HG03060 (cell line): Measurements from ENCODE around the gene CXCL17.
"Not testable (repeated sequence)": the region's sequence is repeated elsewhere in the genome, so short reads cannot be mapped to it uniquely, and the experiment has no call there.

ENCODE experiments used
- ATAC-seq: cut with Tn5 transposase; IDR thresholded peaks from one replicate; pipeline ENCODE4 v1.9.1; 2021; ENCODE audit warnings: low read depth, moderate number of reproducible peaks; ENCODE audit not compliant: unreplicated experiment

The CXCL17 gene

DNA sequence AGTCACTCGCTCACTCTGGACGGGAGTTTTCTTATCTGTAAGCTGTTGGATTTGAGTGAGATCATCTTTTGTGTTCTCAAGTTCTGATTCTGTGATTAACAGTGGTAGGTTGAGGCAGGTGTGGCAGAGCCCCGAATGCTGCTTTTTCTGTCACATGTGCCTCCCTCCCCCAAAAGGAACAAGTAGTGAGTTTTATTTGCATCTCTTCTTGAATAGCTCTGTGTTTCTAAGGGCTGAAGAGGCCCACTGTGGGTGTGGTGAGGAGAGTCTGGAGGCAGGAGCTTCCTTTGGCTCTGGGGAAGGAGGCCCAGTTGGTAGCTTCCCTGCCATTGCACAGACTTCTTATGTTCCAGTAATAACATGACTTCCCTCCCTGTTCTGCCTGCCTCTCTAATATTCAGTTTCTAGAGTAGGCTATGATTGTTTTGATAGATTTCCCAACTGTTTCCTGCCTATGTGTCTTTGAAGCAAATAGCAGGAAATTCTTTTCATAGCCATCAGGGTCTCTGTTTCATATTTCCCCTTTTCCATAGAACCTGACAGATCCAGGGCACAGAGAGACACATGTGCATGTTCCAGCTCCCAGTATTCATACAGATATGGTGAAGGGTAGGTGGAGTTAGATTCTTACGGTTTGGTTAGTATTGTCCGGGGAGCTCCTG is 23.9 kb upstream of the CXCL17 start:
- ATAC-seq = no peak

GRCh38 chr19:42465827-42466280 is 23.1 kb upstream of the CXCL17 start:
- ATAC-seq = no peak

DNA sequence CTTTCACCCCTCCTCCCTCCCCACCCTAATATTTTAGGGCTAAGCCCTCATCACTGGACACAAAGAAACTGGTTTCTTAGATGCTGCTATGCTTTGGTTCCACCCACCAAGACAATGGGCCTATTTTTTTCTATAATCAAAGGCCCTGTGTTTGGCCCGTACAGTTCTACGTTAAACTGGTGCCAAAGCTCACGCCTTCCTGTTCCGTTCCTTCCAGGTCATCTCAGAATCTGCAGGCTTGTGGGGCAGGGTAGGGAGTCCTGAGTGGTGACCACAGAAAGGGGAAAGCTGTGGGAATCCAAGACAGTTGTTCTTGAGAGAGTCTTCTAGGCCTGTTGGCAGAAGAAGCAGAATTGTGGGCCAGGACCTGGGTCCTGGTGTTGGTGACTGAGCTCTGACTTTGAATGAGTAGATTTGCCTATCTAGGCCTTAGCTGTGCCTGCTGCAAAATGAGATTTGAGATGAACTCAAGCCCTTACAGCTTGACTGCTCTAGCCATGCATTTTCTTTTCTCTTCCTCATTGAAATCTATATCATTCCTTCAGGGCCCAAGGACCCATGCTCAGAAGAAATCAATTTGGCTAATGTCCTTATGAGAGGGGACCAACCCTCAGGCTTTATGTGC is 19.1 kb upstream of the CXCL17 start:
- no peak for ATAC-seq

DNA sequence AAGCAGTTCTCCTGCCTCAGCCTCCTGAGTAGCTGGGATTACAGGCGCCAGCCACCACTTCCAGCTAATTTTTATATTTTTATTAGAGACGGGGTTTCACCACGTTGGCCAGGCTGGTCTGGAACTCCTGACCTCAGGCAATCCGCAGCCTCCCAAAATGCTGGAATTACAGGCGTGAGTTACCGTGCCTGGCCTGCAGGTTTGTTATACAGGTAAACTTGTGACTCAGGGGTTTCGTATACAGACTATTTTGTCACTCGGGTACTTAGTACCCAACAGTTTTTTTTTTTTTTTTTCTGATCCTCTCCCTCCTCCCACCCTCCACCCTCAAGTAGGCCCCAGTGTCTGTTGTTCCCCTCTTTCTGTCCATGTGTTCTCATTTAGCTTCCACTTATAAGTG is 18.5 kb upstream of the CXCL17 start:
- ATAC-seq = not testable (repeated sequence)

- ATAC-seq = no peak
These were observed 17.2 kb upstream of the CXCL17 start for GRCh38 chr19:42459926-42460325.

DNA sequence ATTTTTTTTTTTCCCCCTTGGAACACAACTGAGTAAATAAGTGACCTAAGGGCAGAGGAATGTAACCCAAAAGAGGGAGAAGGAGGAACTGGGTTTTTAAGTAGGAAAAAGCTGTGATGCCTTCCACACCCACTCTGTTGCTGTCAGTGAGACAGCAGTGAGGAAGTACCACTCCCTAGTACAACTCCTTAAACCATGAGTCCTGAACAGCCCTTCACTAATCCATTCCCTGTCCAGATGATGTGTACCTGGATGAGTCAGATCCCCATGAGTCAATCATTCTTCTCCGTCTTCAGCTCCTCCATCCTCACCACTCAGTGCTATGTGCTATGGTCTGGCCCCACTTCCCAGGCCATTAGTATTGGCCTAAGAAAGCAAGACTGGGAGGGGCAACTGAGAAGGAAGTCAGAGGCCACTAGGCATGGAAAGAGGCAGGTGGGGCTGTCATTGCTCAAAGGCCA is 12.9 kb upstream of the CXCL17 start:
- no peak for ATAC-seq

DNA sequence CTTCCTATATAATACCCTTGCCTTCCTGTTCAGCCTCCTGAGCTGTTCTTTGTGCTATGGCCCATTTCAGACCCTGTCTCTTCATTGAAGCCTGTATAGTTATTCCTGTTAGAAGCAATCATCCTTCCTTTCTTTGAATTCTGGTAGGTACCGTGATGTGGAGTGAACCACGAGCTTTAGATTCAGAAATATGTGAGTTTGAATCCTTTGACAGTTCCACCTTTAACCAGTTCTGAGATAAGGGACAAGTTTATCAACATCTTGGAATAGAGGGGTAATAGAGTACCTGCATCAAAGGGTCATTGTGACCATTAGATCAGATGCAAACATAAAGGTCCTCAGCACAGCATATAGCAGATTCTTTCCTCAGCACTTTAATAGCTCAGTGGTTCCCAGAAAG is 12.3 kb upstream of the CXCL17 start:
- ATAC-seq = no peak

GRCh38 chr19:42452590-42452989 is 9.8 kb upstream of the CXCL17 start:
- ATAC-seq = no peak

GRCh38 chr19:42450314-42450934 is 7.7 kb upstream of the CXCL17 start:
- ATAC-seq = no peak

- ATAC-seq = not testable (repeated sequence)
These were observed 5.6 kb upstream of the CXCL17 start for GRCh38 chr19:42448306-42448705.

GRCh38 chr19:42445948-42446347 is 3.2 kb upstream of the CXCL17 start:
- no peak for ATAC-seq

GRCh38 chr19:42443944-42444398 is 1.2 kb upstream of the CXCL17 start:
- no peak for ATAC-seq

DNA sequence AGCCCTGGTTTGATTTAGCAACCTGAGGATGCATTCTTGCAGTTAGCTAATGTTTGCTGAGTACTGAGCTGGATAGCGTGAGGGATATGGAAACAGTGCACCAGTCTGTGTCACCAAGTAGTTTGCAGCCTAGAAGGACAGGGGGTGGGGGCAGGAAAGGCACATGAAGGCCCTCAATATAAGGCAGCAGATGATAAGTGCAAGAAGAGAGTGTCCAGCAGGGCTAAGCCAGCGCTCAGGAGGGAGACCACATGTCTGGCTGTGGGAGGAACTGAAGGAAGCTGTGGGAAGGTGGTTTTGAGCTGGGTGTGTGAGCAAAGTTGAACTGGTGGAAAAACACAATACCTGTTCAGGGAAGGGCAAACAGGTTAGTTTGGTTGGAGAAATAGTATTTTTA is 1.7 kb downstream of the CXCL17 start:
- ATAC-seq = no peak

- ATAC-seq = no peak
These were observed 2.2 kb downstream of the CXCL17 start for GRCh38 chr19:42440357-42441048.

GRCh38 chr19:42436006-42436405 is 6.7 kb downstream of the CXCL17 start:
- no peak for ATAC-seq

DNA sequence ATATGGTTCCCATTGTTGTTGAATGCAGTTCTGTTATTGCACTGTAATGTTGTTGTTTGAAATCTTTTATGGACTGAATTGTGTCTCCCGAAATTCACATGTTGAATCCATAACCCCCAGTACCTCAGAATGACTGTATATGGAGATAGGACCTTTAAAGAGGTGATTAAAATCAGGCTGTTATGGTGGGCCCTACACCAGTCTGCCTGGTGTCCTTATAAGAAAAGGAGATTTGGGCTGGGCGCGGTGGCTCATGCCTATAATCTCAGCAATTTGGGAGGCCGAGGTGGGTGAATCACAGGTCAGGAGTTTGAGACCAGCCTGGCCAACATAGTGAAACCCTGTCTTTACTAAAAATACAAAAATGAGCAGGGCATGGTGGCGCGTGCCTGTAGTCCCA is 7.4 kb downstream of the CXCL17 start:
- ATAC-seq = no peak

DNA sequence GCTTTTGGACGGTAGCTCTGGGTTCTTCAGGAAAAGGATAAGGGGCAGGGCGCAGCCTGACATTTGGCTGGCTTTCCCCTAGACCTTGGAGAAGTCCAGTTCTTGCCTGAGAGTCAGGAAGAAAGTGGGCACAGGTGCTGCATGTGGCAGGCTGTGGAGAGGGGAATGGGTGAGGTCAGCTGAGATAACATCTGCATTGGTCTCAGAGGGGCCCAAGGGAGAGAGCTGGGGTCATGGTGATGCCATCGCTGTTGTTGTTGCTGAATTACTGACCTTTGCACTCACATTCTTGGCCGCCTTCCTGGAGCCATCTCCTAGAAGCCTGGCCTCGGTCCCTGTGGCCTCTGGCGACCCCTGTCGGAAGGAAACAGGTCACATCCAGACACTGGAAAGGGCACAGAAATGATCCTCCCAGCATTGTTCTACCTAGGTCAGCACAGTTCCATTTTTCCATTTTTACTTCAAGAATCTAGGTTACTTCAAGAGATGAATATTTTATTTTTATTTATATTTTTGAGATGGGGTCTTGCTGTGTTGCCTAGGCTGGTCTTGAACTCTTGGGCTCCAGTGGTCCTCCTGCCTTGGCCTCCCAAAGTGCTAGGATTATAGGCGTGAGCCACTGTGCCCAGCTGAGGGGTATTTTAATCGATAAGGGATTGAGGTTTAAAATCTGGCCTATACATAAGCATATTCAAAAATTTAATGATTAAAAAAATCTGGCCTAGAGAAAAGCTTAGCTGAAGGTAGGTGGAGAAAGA is 9.1 kb downstream of the CXCL17 start:
- no peak for ATAC-seq

DNA sequence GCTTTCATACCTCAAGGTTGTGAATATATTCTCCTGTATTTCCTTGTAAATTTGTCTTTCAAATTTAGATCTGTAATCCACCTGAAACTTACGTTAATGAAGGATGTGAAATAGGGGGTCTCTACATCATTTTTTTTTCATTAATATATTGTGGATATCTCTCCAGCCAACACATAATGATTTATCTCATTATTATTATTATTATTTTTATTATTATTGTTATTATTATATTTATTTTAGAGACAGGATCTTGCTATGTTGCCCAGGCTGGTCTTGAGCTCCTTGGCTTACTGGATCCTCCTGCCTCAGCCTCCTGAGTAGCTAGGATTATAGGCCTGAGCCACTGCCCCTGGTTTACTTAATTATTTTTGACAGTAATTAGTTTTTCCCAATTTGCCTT is 11.3 kb downstream of the CXCL17 start:
- ATAC-seq = no peak

DNA sequence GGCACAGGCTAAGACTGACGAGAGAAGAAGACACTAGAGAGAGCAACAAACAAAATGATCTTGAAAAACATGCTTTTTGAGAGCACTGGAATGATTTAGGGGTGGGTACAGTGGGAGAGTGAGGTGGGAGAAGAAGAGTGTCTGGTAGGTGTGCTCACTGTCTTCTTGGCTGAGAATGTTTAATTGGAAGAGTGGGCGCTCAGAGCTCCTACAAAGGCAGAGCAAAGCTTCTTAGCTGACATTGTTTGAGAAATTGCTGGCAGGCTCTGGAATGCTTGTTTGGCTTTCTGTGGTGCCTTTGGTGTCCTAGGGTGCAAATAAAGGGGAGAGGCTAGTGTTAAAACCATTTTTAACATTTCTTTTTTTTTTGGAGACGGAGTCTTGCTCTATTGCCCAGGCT is 14.1 kb downstream of the CXCL17 start:
- no peak for ATAC-seq

- no peak for ATAC-seq
These were observed 15.4 kb downstream of the CXCL17 start, which contains the start of gene LIPE for GRCh38 chr19:42427313-42427712. Gene LIPE (minus strand): TSS chr19:42427388. CDS start chr19:42427149, 239 bp downstream.
